Peyer's patch (tissue), 4 donors: ENCODE data around the gene FAM180A. TPM values are rescaled to one million over a fixed set of nuclear protein-coding genes. Genes with fewer than 3 reads are reported as not detected.
"Not testable (repeated sequence)": the region's sequence is repeated elsewhere in the genome, so short reads cannot be mapped to it uniquely, and the experiment has no call there.

ENCODE experiments used
- DNase-seq, 3 donors: peaks; one replicate each; pipeline ENCODE4 v3.0.0-alpha.2; 2017 to 2019
- H3K27ac ChIP-seq, 4 donors: fragments of 200-600 bp; sonication (generic); one replicate each; pipeline ENCODE4 v1.5.1; 2016 to 2019
- H3K27me3 ChIP-seq, 2 donors: fragments of 200-600 bp; sonication (generic); one replicate each; pipeline ENCODE4 v1.5.1; 2019
- H3K36me3 ChIP-seq, 3 donors: fragments of 200-600 bp; sonication (generic); one replicate each; pipeline ENCODE4 v1.5.1; 2016 to 2019
- H3K4me1 ChIP-seq, 4 donors: fragments of 200-600 bp; sonication (generic); one replicate each; pipeline ENCODE4 v1.5.1; 2016 to 2019
- H3K4me3 ChIP-seq, 4 donors: fragments of 200-600 bp; sonication (generic); 1 replicate in 3 of 4; 2 replicates in 1 of 4; pipeline ENCODE4 v1.5.1; 2016 to 2019; ENCODE audit warnings: mild to moderate bottlenecking in 1 of 4
- H3K9me3 ChIP-seq, 4 donors: fragments of 200-600 bp; sonication (generic); one replicate each; pipeline ENCODE4 v1.5.1; 2016 to 2019; ENCODE audit warnings: mild to moderate bottlenecking in 1 of 4
- POLR2A ChIP-seq, 2 donors: fragments of 450-650 bp; IDR thresholded peaks; one replicate each; pipeline ENCODE4 v1.5.1; 2017; ENCODE audit warnings: antibody characterized with exemption in 2 of 2, mild to moderate bottlenecking in 2 of 2, moderate library complexity in 2 of 2
- total RNA-seq, 4 donors: library from RNA; depleted of rRNA; stranded (reverse); fragments of >200 nt; gene quantifications; one replicate each; pipeline ENCODE4 v1.1.0, GENCODE V29; 2016
- TF ChIP-seq, protein P1 (sequence below), 6 experiments: fragments of 450-650 bp in 4 of 6; fragments of 200-600 bp in 2 of 6; sonication (generic) in 1 of 6; IDR thresholded peaks; one replicate each; pipeline ENCODE4 v1.5.1; 2017 to 2019; ENCODE audit warnings: antibody characterized with exemption in 6 of 6, mild to moderate bottlenecking in 3 of 6, moderate library complexity in 1 of 6

Gene FAM180A
- total RNA-seq, 4 donors from 2014 or later = 3.3 to 4.4 TPM; not detected in 2

DNA sequence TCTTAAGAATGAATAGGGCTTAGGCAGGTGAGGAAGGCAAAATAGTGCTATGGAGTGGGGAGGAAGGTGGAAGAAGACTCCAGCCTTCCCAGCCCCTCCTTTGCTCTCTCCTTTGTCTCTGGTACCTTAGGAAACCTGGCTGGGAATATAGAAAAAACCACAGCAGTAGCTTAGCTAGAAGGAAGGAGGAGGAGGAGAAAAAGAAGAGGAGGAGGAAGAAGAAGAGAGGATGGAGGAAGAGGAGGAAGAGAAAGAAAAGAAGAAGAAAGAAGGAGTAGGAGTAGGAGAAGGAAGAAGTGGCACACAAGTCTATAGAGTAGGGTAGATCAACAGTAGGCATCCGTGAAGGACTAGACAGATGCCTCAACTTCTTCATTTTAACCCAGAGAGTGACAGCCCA is 36.5 kb upstream of the FAM180A start:
- DNase-seq = no peak
- TF ChIP-seq, protein P1, sequence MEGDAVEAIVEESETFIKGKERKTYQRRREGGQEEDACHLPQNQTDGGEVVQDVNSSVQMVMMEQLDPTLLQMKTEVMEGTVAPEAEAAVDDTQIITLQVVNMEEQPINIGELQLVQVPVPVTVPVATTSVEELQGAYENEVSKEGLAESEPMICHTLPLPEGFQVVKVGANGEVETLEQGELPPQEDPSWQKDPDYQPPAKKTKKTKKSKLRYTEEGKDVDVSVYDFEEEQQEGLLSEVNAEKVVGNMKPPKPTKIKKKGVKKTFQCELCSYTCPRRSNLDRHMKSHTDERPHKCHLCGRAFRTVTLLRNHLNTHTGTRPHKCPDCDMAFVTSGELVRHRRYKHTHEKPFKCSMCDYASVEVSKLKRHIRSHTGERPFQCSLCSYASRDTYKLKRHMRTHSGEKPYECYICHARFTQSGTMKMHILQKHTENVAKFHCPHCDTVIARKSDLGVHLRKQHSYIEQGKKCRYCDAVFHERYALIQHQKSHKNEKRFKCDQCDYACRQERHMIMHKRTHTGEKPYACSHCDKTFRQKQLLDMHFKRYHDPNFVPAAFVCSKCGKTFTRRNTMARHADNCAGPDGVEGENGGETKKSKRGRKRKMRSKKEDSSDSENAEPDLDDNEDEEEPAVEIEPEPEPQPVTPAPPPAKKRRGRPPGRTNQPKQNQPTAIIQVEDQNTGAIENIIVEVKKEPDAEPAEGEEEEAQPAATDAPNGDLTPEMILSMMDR (IDR thresholded peaks at IDR 0.05) = no peak

DNA sequence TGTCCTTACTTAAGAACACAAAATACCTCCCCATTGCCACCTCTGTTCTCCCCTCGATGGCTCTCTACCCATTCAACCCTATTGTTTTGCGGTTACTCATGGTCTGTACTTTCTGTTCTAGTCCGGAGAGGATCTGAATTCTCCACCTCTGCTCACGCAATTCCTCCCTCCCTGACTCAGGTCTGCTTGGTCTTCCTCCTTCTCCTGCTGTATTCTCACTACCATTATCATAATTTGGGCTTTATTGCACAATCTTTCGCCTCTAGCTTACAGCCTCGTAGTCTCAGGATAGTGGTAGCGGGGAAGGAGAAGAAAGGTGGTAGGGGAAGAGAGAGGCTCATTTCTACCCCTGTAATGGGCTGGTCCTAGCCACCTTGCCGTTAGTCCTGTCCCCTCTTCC is 35.4 kb upstream of the FAM180A start:
- Histone ChIP-seq H3K27ac (no peak overlapping the region), H3K4me3 (no peak overlapping the region), H3K27me3 (no peaks in the 10 kb centered on the region), H3K36me3 (no peaks in the 10 kb centered on the region), H3K9me3 (no peaks in the 10 kb centered on the region), H3K4me1 (no peaks in the 10 kb centered on the region)
- no peak for DNase-seq
- TF ChIP-seq, protein P1 (IDR thresholded peaks at IDR 0.05) = no peak
- no peak for TF ChIP-seq POLR2A (IDR thresholded peaks at IDR 0.05)

More for the DNA sequence above, 36.5 kb upstream of the FAM180A start:
- Histone ChIP-seq H3K9me3 (no peaks in the 10 kb centered on the region), H3K4me1 (no peaks in the 10 kb centered on the region), H3K27ac (no peak overlapping the region), H3K4me3 (no peak overlapping the region), H3K27me3 (no peaks in the 10 kb centered on the region), H3K36me3 (no peaks in the 10 kb centered on the region)

DNA sequence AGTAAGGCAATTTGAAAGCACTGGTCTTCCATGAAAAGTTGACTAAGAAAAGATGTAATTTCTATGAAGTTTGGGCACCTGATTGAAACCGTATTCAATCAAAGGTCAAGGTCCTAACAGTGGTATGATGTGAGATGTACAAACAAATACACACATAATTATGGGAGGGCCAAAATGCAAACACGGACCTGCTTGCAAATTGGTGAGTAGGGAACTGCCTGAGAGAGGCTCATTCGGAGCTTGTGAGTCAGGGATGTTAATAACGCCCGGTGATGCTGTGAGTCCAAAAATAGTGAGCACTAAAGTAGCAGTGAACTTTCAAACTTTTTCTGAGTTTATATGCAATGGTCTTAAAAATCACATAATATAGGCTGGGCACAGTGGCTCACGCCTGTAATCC is 34.2 kb upstream of the FAM180A start:
- no peak for DNase-seq
- TF ChIP-seq, protein P1 (IDR thresholded peaks at IDR 0.05) = no peak
- no peak for TF ChIP-seq POLR2A (IDR thresholded peaks at IDR 0.05)
- Histone ChIP-seq H3K4me1 (no peaks in the 10 kb centered on the region), H3K4me3 (no peak overlapping the region), H3K9me3 (no peaks in the 10 kb centered on the region), H3K27me3 (no peaks in the 10 kb centered on the region), H3K27ac (no peak overlapping the region), H3K36me3 (no peaks in the 10 kb centered on the region)

DNA sequence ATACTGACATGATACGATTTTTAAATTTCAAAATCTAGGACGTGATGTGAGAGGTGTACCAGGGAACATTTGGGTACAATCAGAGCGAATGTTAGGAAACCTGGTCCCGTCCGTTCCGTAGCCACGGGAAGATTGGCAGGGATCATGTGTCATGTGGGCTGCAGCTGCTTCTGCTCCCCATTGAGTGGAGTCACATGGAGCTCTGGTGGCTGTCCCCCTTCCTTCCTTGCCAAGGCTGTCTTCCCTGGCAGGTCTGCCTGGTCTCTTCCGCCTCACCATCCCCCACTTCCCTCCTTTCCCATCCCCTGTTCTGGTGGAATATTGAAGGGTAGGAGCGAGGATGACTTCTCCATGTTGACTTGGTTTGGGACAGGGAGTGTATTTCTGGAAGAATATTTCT is 33.8 kb upstream of the FAM180A start:
- no peak overlapping the region for H3K4me3 ChIP-seq
- DNase-seq = no peak
- no peaks in the 10 kb centered on the region for H3K9me3 ChIP-seq
- TF ChIP-seq, protein P1 (IDR thresholded peaks at IDR 0.05) = no peak
- no peak for TF ChIP-seq POLR2A (IDR thresholded peaks at IDR 0.05)
- H3K36me3 ChIP-seq = no peaks in the 10 kb centered on the region
- no peaks in the 10 kb centered on the region for H3K4me1 ChIP-seq
- H3K27me3 ChIP-seq = no peaks in the 10 kb centered on the region
- H3K27ac ChIP-seq = no peak overlapping the region

DNA sequence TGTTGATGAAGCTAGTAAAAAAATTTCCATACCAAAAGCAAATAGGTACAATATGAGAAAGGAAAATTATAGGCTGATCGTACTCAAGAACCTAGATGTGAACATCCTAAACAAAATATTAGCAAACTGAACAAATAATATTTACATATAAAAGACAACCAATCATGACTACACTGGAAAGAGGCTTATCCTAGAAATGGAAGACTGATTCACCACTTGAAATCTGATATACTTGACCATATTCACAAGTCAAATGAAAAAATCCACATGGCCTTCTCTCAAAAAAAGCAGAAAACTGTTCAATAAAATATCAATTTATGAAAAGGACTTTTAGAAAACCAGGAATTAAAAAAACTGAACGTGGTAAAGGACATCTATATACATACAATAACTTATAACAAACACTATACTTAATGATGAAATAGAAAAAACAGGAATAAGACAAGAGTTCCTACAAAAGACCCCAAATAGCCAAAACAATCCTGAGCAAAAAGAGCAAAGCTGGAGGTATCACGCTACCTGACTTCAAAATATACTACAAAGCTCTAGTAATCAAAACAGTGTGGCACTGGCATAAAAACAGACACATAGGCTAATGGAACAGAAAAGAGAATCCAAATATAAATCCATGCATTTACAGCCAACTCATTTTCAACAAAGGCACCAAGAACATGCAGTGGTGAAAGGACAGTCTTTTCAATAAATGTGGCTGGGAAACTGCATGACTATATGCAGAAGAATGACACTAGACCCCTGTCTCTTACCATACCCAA is 29.2 kb upstream of the FAM180A start:
- Histone ChIP-seq H3K36me3 (no peaks in the 10 kb centered on the region), H3K27ac (no peak overlapping the region), H3K9me3 (no peaks in the 10 kb centered on the region), H3K27me3 (no peaks in the 10 kb centered on the region), H3K4me1 (no peaks in the 10 kb centered on the region), H3K4me3 (no peak overlapping the region)
- no peak for TF ChIP-seq POLR2A (IDR thresholded peaks at IDR 0.05)
- TF ChIP-seq, protein P1 (IDR thresholded peaks at IDR 0.05) = no peak
- DNase-seq = no peak

DNA sequence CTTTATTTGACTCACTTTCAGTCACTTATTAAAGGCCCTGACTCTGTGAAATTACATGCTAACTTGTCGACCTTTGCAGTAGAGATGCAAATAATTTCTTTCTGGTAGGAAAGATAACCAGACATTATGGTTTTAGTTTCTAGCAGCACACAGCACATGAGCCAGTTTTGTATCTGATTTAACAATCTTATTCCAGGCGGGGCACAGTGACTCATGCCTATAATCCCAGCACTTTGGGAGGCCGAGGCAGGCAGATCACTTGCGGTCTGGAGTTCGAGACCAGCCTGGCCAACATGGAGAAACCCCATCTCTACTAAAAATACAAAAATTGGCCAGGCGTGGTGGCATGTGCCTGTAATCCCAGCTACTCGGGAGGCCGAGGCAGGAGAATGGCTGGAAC is 27.3 kb upstream of the FAM180A start:
- H3K27ac ChIP-seq, H3K4me1 ChIP-seq, H3K9me3 ChIP-seq, H3K27me3 ChIP-seq, H3K4me3 ChIP-seq, H3K36me3 ChIP-seq, DNase-seq: not testable (repeated sequence)
